22Rv1 (cell line): ENCODE measurements around the gene DCP1A.
A peak's percentile ranks its signal among the peaks of the same experiment; 100 is the strongest.

ENCODE experiments used
- H3K27ac ChIP-seq: fragments of 450-650 bp; 2 replicates; pipeline ENCODE4 v1.5.1; 2017
- CTCF ChIP-seq: fragments of 450-650 bp; IDR thresholded peaks from 2 replicates; pipeline ENCODE4 v1.5.1; 2017; ENCODE audit warnings: mild to moderate bottlenecking
- ZFX ChIP-seq: fragments of 450-650 bp; IDR thresholded peaks from 2 replicates; pipeline ENCODE4 v1.6.1; 2017; ENCODE audit warnings: antibody characterized with exemption, borderline replicate concordance

The DCP1A gene

DNA sequence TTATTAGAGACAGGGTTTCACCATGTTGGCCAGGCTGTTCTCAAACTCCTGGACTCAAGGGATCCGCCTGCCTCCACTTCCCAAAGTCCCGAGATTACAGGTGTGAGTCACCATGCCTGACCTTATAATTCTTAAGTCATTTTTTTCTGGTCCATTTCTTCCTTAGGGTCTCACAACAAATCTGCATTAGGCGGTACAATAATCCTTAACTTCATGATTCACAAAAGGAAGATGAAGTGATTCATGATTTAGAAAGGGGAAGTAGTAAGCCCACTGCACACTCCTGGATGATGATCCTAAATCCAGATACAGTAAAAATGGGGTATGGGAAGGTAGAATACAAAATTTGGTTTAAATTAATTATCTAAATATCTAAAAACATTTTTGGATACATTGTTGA lies 46.5 kb downstream of the DCP1A start:
- no peak for TF ChIP-seq CTCF
- no peak for TF ChIP-seq ZFX
- no peak overlapping the region for H3K27ac ChIP-seq

DNA sequence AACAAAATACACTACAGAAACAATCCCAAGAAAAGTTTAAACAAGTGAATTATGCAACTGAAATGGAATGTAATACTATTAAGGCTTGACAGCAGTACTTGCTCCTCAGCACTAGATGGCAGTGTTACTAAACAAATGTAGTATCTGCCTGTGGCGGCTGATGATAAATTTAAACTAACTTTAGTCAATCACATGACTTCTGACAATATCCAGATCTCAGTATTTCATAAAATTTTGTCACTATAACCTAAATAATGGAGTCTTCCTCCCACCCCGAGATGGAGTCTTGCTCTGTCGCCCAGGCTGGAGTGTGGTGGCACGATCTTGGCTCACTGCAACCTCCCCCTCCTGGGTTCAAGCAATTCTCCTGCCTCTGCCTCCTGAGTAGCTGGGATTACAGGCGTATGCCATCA lies 47.7 kb downstream of the DCP1A start:
- TF ChIP-seq CTCF: peak; percentile 83

GRCh38 chr3:53295410-53295809 lies 51.9 kb downstream of the DCP1A start:
- no peak overlapping the region for H3K27ac ChIP-seq
- TF ChIP-seq ZFX (no peak), CTCF (no peak)

More for the DNA sequence above, 47.7 kb downstream of the DCP1A start:
- peak overlapping the region; percentile 29 for H3K27ac ChIP-seq

DNA sequence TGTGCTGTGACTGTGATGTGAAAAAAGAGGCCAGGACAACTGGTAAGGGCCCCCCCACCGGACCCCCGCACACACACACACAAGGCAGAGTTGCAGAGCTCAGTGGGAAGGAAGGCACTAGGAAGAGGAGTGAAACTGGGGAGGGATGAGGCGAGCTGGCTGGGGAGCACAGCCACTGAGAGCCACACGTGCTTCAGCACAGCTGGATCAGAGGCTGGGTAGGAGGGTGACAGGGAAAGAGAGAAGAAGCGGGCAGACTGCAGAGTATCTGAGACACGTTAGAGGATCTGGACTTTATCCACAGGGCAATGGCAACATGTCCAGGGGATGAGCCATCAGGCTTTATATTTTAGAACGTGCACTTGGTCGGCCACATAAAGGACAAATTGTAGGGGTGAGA lies 53.5 kb downstream of the DCP1A start:
- H3K27ac ChIP-seq: no peak overlapping the region
- TF ChIP-seq ZFX: no peak
- no peak for TF ChIP-seq CTCF

DNA sequence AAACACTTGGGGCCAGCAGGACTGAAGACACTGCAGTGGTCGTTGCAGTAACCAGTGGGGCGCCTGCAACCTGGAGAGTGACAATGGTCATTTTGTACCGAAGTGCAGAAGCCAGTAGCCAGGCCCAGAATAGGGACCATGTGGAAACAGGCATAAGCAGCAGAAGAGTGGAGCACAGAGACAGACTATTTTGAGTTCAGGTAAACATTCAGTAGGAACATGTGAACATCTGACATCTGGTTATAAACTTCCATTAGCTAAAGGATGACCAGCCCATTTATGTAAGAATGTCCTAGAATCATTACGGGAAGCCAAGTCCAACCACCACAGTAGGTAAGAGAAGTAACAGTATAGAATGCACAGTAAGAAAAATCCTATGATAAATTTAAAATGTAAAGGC lies 59.1 kb downstream of the DCP1A start:
- H3K27ac ChIP-seq: no peak overlapping the region
- no peak for TF ChIP-seq ZFX
- no peak for TF ChIP-seq CTCF

GRCh38 chr3:53287131-53287629 lies 60.2 kb downstream of the DCP1A start:
- H3K27ac ChIP-seq: no peak overlapping the region

GRCh38 chr3:53286727-53287126 lies 60.6 kb downstream of the DCP1A start:
- H3K27ac ChIP-seq: no peak overlapping the region
- TF ChIP-seq CTCF (no peak), ZFX (no peak)

More at GRCh38 chr3:53287131-53287629, 60.2 kb downstream of the DCP1A start:
- TF ChIP-seq CTCF (no peak), ZFX (no peak)
